IMR-90 (cell line): ENCODE measurements around the gene GGT6. TPM values are rescaled to one million over a fixed set of nuclear protein-coding genes. Genes with fewer than 3 reads are reported as not detected.

Source experiments
- ATAC-seq: fragments of 200-7000 bp; cut with Tn5 transposase; 2 replicates; pipeline ENCODE4 v1.9.1; 2020; ENCODE audit warnings: low read depth, mild to moderate bottlenecking, moderate library complexity
- BruUV-seq: library from RNA; stranded (reverse); fragments of 400-500 nt; replicated peaks from 2 replicates; lab custom pipeline; 2021; lab: Mats Ljungman, UMichigan
- CTCF ChIA-PET: fragments of 300-600 bp; formaldehyde crosslinking; extraction: SDS; loops from one replicate; lab custom pipeline; 2021; ENCODE audit warnings: antibody characterized with exemption; lab: Yijun Ruan, JAX
- POLR2A ChIA-PET: fragments of 300-600 bp; sonication (Branson Sonifier 250); formaldehyde crosslinking; loops from one replicate; lab custom pipeline; 2022; ENCODE audit warnings: antibody characterized with exemption; ENCODE audit not compliant: unreplicated experiment; lab: Charles Lee
- DNase-seq: peaks from one replicate; pipeline ENCODE4 v3.0.0; 2013
- H2AFZ ChIP-seq: replicated peaks from 2 replicates; pipeline ENCODE3; 2013; ENCODE audit warnings: low read length, mild to moderate bottlenecking; ENCODE audit not compliant: poor library complexity
- H2AK5ac ChIP-seq: 2 replicates; pipeline ENCODE4 v1.6.1; 2013; ENCODE audit warnings: low read depth, low read length, inconsistent platforms
- H2AK9ac ChIP-seq: replicated peaks from 2 replicates; pipeline ENCODE3; 2013; ENCODE audit warnings: mild to moderate bottlenecking, low read depth, low read length, moderate library complexity; ENCODE audit not compliant: poor library complexity
- H2BK120ac ChIP-seq: 2 replicates; pipeline ENCODE4 v1.6.1; 2013; ENCODE audit warnings: low read depth, low read length, inconsistent platforms
- H2BK15ac ChIP-seq: 3 replicates; pipeline ENCODE4 v1.6.1; 2013; ENCODE audit warnings: low read depth, low read length, inconsistent platforms
- H2BK20ac ChIP-seq: 2 replicates; pipeline ENCODE4 v1.6.1; 2013; ENCODE audit warnings: low read depth, mild to moderate bottlenecking, inconsistent platforms, low read length, moderate library complexity
- H2BK5ac ChIP-seq: 2 replicates; pipeline ENCODE4 v1.6.1; 2013; ENCODE audit warnings: mild to moderate bottlenecking, low read depth, low read length, inconsistent platforms; ENCODE audit not compliant: poor library complexity, severe bottlenecking
- H3K14ac ChIP-seq: replicated peaks from 2 replicates; pipeline ENCODE4 v1.6.1; 2013; ENCODE audit warnings: low read depth, low read length, inconsistent platforms
- H3K18ac ChIP-seq: 2 replicates; pipeline ENCODE4 v1.6.1; 2013; ENCODE audit warnings: low read depth, low read length, control low read depth
- H3K23ac ChIP-seq: 2 replicates; pipeline ENCODE4 v1.6.1; 2013; ENCODE audit warnings: low read depth, low read length, inconsistent platforms
- H3K27ac ChIP-seq: 2 replicates; pipeline ENCODE4 v1.5.1; 2013; ENCODE audit warnings: mild to moderate bottlenecking, control low read depth, low read length; ENCODE audit not compliant: insufficient read depth
- H3K27me3 ChIP-seq: 2 replicates; pipeline ENCODE4 v1.6.1; 2013; ENCODE audit warnings: low read length; ENCODE audit not compliant: control insufficient read depth, insufficient read depth
- H3K36me3 ChIP-seq: 2 replicates; pipeline ENCODE4 v1.6.1; 2013; ENCODE audit warnings: low read length, mixed read lengths; ENCODE audit not compliant: control insufficient read depth, insufficient read depth
- H3K4ac ChIP-seq: 2 replicates; pipeline ENCODE4 v1.6.1; 2013; ENCODE audit warnings: low read depth, low read length, inconsistent platforms
- H3K4me1 ChIP-seq: 2 replicates; pipeline ENCODE4 v1.6.1; 2013; ENCODE audit warnings: low read length, mixed read lengths; ENCODE audit not compliant: control insufficient read depth, insufficient read depth
- H3K4me2 ChIP-seq: 2 replicates; pipeline ENCODE4 v1.6.1; 2013; ENCODE audit warnings: low read depth, mild to moderate bottlenecking, control low read depth, low read length, moderate library complexity
- H3K4me3 ChIP-seq: 2 replicates; pipeline ENCODE4 v1.5.1; 2013; ENCODE audit warnings: low read depth, mild to moderate bottlenecking, control low read depth, low read length, moderate library complexity; ENCODE audit not compliant: insufficient read depth
- H3K56ac ChIP-seq: 2 replicates; pipeline ENCODE4 v1.6.1; 2013; ENCODE audit warnings: low read length, inconsistent platforms; ENCODE audit not compliant: insufficient read depth; ENCODE audit errors: extremely low read depth
- H3K79me1 ChIP-seq, 2 experiments: 2 replicates each; pipeline ENCODE4 v1.6.1; 2013; ENCODE audit warnings: low read length in 2 of 2, inconsistent platforms in 1 of 2, low read depth in 1 of 2
- H3K9ac ChIP-seq: 2 replicates; pipeline ENCODE4 v1.6.1; 2013; ENCODE audit warnings: low read depth, low read length, control low read depth
- H3K9me1 ChIP-seq: 2 replicates; pipeline ENCODE4 v1.6.1; 2013; ENCODE audit warnings: low read length, inconsistent platforms; ENCODE audit not compliant: insufficient read depth
- H3K9me3 ChIP-seq: 2 replicates; pipeline ENCODE4 v1.6.1; 2013; ENCODE audit warnings: low read length; ENCODE audit not compliant: control insufficient read depth, insufficient read depth
- H4K20me1 ChIP-seq: 2 replicates; pipeline ENCODE4 v1.6.1; 2013; ENCODE audit warnings: low read length, inconsistent platforms; ENCODE audit not compliant: insufficient read depth
- H4K5ac ChIP-seq: 2 replicates; pipeline ENCODE4 v1.6.1; 2013; ENCODE audit warnings: mild to moderate bottlenecking, low read depth, low read length, control low read depth
- H4K8ac ChIP-seq, 2 experiments: 2 replicates each; pipeline ENCODE4 v1.6.1; 2013; ENCODE audit warnings: low read depth in 2 of 2, low read length in 2 of 2, control low read depth in 1 of 2, inconsistent platforms in 1 of 2
- H4K91ac ChIP-seq: 2 replicates; pipeline ENCODE4 v1.6.1; 2013; ENCODE audit warnings: low read depth, low read length, inconsistent platforms; ENCODE audit not compliant: insufficient read depth
- BHLHE40 ChIP-seq: fragments of 150-350 bp; IDR thresholded peaks from 2 replicates; pipeline ENCODE4 v1.6.1; 2016; ENCODE audit warnings: mild to moderate bottlenecking, low read depth, low read length
- CEBPB ChIP-seq: IDR thresholded peaks from 2 replicates; pipeline ENCODE4 v1.6.1; 2012; ENCODE audit warnings: low read depth, low read length, improper control_type of control experiment
- CHD1 ChIP-seq: IDR thresholded peaks from 2 replicates; pipeline ENCODE4 v1.6.1; 2012; ENCODE audit warnings: low read depth, low read length, improper control_type of control experiment
- CTCF ChIP-seq: conservative IDR thresholded peaks from 2 replicates; pipeline ENCODE4 v1.5.1; 2012; ENCODE audit warnings: mild to moderate bottlenecking, low read depth, low read length, improper control_type of control experiment
- ELK1 ChIP-seq: fragments of 150-350 bp; IDR thresholded peaks from 2 replicates; pipeline ENCODE4 v1.6.1; 2016; ENCODE audit warnings: low read depth, mild to moderate bottlenecking, low read length, moderate library complexity, borderline replicate concordance
- FOS ChIP-seq: fragments of 150-350 bp; IDR thresholded peaks from 2 replicates; pipeline ENCODE4 v1.6.1; 2016; ENCODE audit warnings: low read depth, low read length
- MAFK ChIP-seq: IDR thresholded peaks from 2 replicates; pipeline ENCODE4 v1.6.1; 2012; ENCODE audit warnings: low read depth, low read length, improper control_type of control experiment
- MAZ ChIP-seq: IDR thresholded peaks from 2 replicates; pipeline ENCODE4 v1.6.1; 2012; ENCODE audit warnings: low read depth, mild to moderate bottlenecking, low read length, improper control_type of control experiment, moderate library complexity, borderline replicate concordance
- MXI1 ChIP-seq: IDR thresholded peaks from 2 replicates; pipeline ENCODE4 v1.6.1; 2012; ENCODE audit warnings: low read depth, mild to moderate bottlenecking, low read length, moderate library complexity, borderline replicate concordance
- NFE2L2 ChIP-seq: fragments of 150-350 bp; IDR thresholded peaks from 2 replicates; pipeline ENCODE4 v1.6.1; 2016; ENCODE audit warnings: low read depth, mild to moderate bottlenecking, low read length
- POLR2A ChIP-seq: IDR thresholded peaks from 2 replicates; pipeline ENCODE4 v1.6.1; 2012; ENCODE audit warnings: mild to moderate bottlenecking, low read depth, low read length
- RAD21 ChIP-seq: IDR thresholded peaks from 2 replicates; pipeline ENCODE4 v1.6.1; 2012; ENCODE audit warnings: low read length, improper control_type of control experiment
- RCOR1 ChIP-seq: IDR thresholded peaks from 2 replicates; pipeline ENCODE4 v1.6.1; 2012; ENCODE audit warnings: mild to moderate bottlenecking, low read length, improper control_type of control experiment; ENCODE audit not compliant: insufficient replicate concordance
- RFX5 ChIP-seq: IDR thresholded peaks from 2 replicates; pipeline ENCODE4 v1.8.0; 2012; ENCODE audit warnings: low read depth, mild to moderate bottlenecking, low read length, moderate library complexity
- SMC3 ChIP-seq: fragments of 150-350 bp; IDR thresholded peaks from 2 replicates; pipeline ENCODE4 v1.6.1; 2016; ENCODE audit warnings: low read depth, mild to moderate bottlenecking, antibody characterized with exemption, low read length, moderate library complexity
- USF2 ChIP-seq: fragments of 150-350 bp; IDR thresholded peaks from 2 replicates; pipeline ENCODE4 v1.6.1; 2017; ENCODE audit warnings: mild to moderate bottlenecking, antibody characterized with exemption, low read length, low read depth
- WGBS, 2 experiments: methylation state at CpG; one replicate each; pipeline versions ENCODE4 v1.1.5 to v1.1.7; 2013; ENCODE audit warnings: missing lambda C conversion rate in 2 of 2; ENCODE audit not compliant: insufficient read length in 1 of 2; ENCODE audit errors: extremely low coverage in 2 of 2; 5-methylcytosine and 5-hydroxymethylcytosine counted together
- dilution Hi-C: fragments of 300-500 bp; cut with HindIII; formaldehyde crosslinking; loops from one replicate; pipeline ENCODE4 v1.14.3; 2018; ENCODE audit warnings: low sequenced_read_pairs; ENCODE audit not compliant: unreplicated experiment
- in situ Hi-C: fragments of 300-500 bp; cut with MboI; formaldehyde crosslinking; loops from 3 replicates; pipeline ENCODE4 v1.14.3; 2019; ENCODE audit warnings: low sequenced_read_pairs, inconsistent platforms, mixed read lengths
- intact Hi-C: fragments of 100-400 bp; cut with micrococcal nuclease; formaldehyde crosslinking; loops from 2 replicates; pipeline ENCODE4 v1.10.0; 2022
- polyA plus RNA-seq, 3 experiments: library from polyadenylated mRNA; depleted of rRNA; stranded (reverse); fragments of >200 nt; gene quantifications; 2 replicates each; pipeline ENCODE4 v1.2.3, GENCODE V29; 2012; ENCODE audit warnings: low replicate concordance in 1 of 3
- total RNA-seq: library from RNA; depleted of rRNA; stranded (reverse); fragments of >200 nt; gene quantifications from 2 replicates; pipeline ENCODE4 v1.2.3, GENCODE V29; 2012

GGT6 gene
- total and polyA plus RNA-seq, 2 of the 4 experiments (the other 2 are of a cell fraction), result not detected

GRCh38 chr17:4577386-4577993 is 17.1 kb upstream of the GGT6 start:
- Histone ChIP-seq H3K9me1 (no peaks in the 10 kb centered on the region), H2BK120ac (no peak overlapping the region), H2BK5ac (no peak overlapping the region), H3K23ac (no peak overlapping the region), H3K18ac (no peak overlapping the region), H3K4me1 (peaks cover 1% of the 10 kb centered on the region; the same call in 1 of the 2 replicates), H3K56ac (no peak overlapping the region), H3K9me3 (no peaks in the 10 kb centered on the region), H3K79me1 (no peaks in the 10 kb centered on the region), H2BK20ac (no peak overlapping the region), H4K8ac (no peak overlapping the region), H3K27ac (no peak overlapping the region), H3K14ac (no peak overlapping the region), H3K9ac (no peak overlapping the region), H4K5ac (no peak overlapping the region; the same call in 1 of the 2 replicates), H3K27me3 (peaks cover 44% of the 10 kb centered on the region), H3K4me3 (no peak overlapping the region), H2AK5ac (no peak overlapping the region), H2AFZ (no peak overlapping the region), H3K4me2 (no peak overlapping the region), H4K20me1 (no peaks in the 10 kb centered on the region), H4K91ac (no peak overlapping the region), H3K4ac (no peak overlapping the region), H2BK15ac (no peak overlapping the region), H3K36me3 (no peaks in the 10 kb centered on the region), H2AK9ac (no peak overlapping the region)
- ATAC-seq (no peak), DNase-seq (no peak)
- WGBS, 2 experiments, result no CpG with 5 or more reads among the region's 8 CpGs
- intact Hi-C loops, result no loop called here
- no TSS peak for BruUV-seq
- in situ Hi-C loops, result loop anchor here (10.0 kb wide), 1 partner anchor 307 kb away; no protein-coding TSS in a partner anchor
- ChIA-PET CTCF (interaction anchor here (0.6 to 1.0 kb wide), 2 partner anchors 12 to 26 kb away, joined by 3 to 4 read pairs; no protein-coding TSS in a partner anchor), POLR2A (no interaction called here)
- TF ChIP-seq MAZ, result no peak
- no peak for TF ChIP-seq USF2
- no peak for TF ChIP-seq BHLHE40
- TF ChIP-seq RCOR1, result no peak
- no peak for TF ChIP-seq SMC3
- no peak for TF ChIP-seq FOS
- no peak for TF ChIP-seq RFX5
- TF ChIP-seq CHD1, result no peak
- TF ChIP-seq NFE2L2, result no peak
- TF ChIP-seq MAFK, result no peak
- TF ChIP-seq POLR2A, result no peak
- TF ChIP-seq CEBPB, result no peak
- no peak for TF ChIP-seq RAD21
- TF ChIP-seq ELK1, result no peak
- no peak for TF ChIP-seq MXI1
- no peak for TF ChIP-seq CTCF
- dilution Hi-C loops, result no loop called here
